ENCODE measurements around the gene PDE11A. TPM values are rescaled to one million over a fixed set of nuclear protein-coding genes. Genes with fewer than 3 reads are reported as not detected.

PDE11A gene
- total RNA-seq, 1 experiment from 2014 or later = 0.13 TPM

DNA sequence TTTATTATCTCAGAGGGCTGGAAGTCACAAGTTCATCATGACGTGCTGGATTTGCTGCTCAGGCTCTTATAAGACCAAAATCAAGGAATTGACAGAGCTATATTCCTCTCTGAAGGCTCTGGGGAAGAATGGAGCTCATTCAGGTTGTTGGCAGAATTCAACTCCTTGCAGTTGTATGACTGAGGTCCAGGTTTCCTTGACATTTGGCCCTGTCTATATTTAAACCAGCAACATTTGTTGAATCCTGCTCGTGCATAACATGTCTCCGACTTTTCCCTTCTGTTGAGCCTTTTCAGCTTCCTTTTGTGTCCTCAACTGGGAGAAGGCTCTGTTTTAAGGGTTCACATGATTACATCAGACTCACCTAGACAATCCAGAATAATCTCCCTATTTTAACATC is 203.4 kb downstream of the PDE11A start:
- Histone ChIP-seq H4K20me1 (ENCODE audit: control insufficient read depth, insufficient read depth, insufficient read length) (no peaks in the 10 kb centered on the region), H2BK12ac (ENCODE audit: insufficient read length, low read depth, low read length) (no peak overlapping the region), H3T11ph (ENCODE audit: low read length) (no peak overlapping the region), H3K4me1 (ENCODE audit: insufficient read depth, low read length) (no peaks in the 10 kb centered on the region), H3K9ac (ENCODE audit: extremely low read depth, insufficient read length, low read length) (no peak overlapping the region), H4K5ac (ENCODE audit: insufficient read length, low read depth, low read length) (no peak overlapping the region), H3K23me2 (ENCODE audit: insufficient read length, low read depth, low read length, poor library complexity, severe bottlenecking) (no peaks in the 10 kb centered on the region), H4K8ac (replicated peaks; ENCODE audit: insufficient read length, low read depth, low read length) (no peak overlapping the region), H2BK15ac (ENCODE audit: low read depth, low read length) (no peak overlapping the region), H2BK120ac (ENCODE audit: low read depth, low read length, poor library complexity, severe bottlenecking) (no peak overlapping the region), H3K18ac (ENCODE audit: insufficient read length, low read depth, low read length) (no peak overlapping the region), H3K79me1 (ENCODE audit: insufficient read depth, low read depth, low read length, poor library complexity, severe bottlenecking) (no peaks in the 10 kb centered on the region), H3K4ac (ENCODE audit: low read depth, low read length) (no peak overlapping the region), H4K91ac (ENCODE audit: insufficient read length, low read depth, low read length) (no peak overlapping the region), H3K27ac (ENCODE audit: insufficient read length, low read depth, low read length) (no peak overlapping the region), H3K27me3 (ENCODE audit: insufficient read depth, low read length) (no peaks in the 10 kb centered on the region), H3K56ac (ENCODE audit: insufficient read length, low read depth, low read length) (no peak overlapping the region), H3K79me2 (ENCODE audit: insufficient read depth, low read length) (no peaks in the 10 kb centered on the region), H2BK5ac (ENCODE audit: insufficient read length, low read length) (no peak overlapping the region), H2AK5ac (ENCODE audit: insufficient read length, low read length) (no peak overlapping the region), H3K14ac (ENCODE audit: insufficient read depth, low read length) (no peak overlapping the region), H3K4me2 (ENCODE audit: insufficient read depth, insufficient read length, low read length) (no peak overlapping the region), H2BK20ac (ENCODE audit: low read depth, low read length, poor library complexity, severe bottlenecking) (no peak overlapping the region), H3K9me3 (ENCODE audit: control insufficient read depth, low read depth, low read length) (no peaks in the 10 kb centered on the region), H2AFZ (ENCODE audit: low read length) (no peak overlapping the region), H3K23ac (ENCODE audit: insufficient read length, low read depth, low read length) (no peak overlapping the region)
- Mint-ChIP-seq H3K27me3 (ENCODE audit: low read depth) (peaks cover 5% of the 10 kb centered on the region), H3K36me3 (ENCODE audit: insufficient read depth in 1 of 3, low read depth in 3 of 3) (no peaks in the 10 kb centered on the region), H3K9me3 (no peaks in the 10 kb centered on the region), H3K27ac (no peak overlapping the region), H3K4me1 (no peaks in the 10 kb centered on the region), H3K4me3 (no peak overlapping the region)
- DNase-seq = no peak
- TF ChIP-seq, protein P1, sequence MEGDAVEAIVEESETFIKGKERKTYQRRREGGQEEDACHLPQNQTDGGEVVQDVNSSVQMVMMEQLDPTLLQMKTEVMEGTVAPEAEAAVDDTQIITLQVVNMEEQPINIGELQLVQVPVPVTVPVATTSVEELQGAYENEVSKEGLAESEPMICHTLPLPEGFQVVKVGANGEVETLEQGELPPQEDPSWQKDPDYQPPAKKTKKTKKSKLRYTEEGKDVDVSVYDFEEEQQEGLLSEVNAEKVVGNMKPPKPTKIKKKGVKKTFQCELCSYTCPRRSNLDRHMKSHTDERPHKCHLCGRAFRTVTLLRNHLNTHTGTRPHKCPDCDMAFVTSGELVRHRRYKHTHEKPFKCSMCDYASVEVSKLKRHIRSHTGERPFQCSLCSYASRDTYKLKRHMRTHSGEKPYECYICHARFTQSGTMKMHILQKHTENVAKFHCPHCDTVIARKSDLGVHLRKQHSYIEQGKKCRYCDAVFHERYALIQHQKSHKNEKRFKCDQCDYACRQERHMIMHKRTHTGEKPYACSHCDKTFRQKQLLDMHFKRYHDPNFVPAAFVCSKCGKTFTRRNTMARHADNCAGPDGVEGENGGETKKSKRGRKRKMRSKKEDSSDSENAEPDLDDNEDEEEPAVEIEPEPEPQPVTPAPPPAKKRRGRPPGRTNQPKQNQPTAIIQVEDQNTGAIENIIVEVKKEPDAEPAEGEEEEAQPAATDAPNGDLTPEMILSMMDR (conservative IDR thresholded peaks at IDR 0.05) = no peak
- WGBS (ENCODE audit: extremely low coverage, insufficient read length, low lambda C conversion rate) = no CpG with 5 or more reads among the region's 3 CpGs
